Heart left ventricle (tissue), 16 donors: ENCODE measurements around the gene CREM. TPM values are rescaled to one million over a fixed set of nuclear protein-coding genes. Genes with fewer than 3 reads are reported as not detected.

Experiments
- ATAC-seq, 4 donors: fragments of 200-7000 bp; cut with Tn5 transposase; one replicate each; pipeline ENCODE4 v1.9.1; 2020 to 2022; ENCODE audit warnings: moderate library complexity in 4 of 4, mild to moderate bottlenecking in 3 of 4, moderate number of reproducible peaks in 1 of 4
- DNase-seq, 5 donors: peaks; one replicate each; pipeline ENCODE4 v3.0.0-alpha.2; 2020
- H3K27ac ChIP-seq, 12 donors: fragments of 200-600 bp; sonication (generic) in 4 of 12; one replicate each; pipeline versions ENCODE4 v1.5.0 to v1.8.0; 2016 to 2022; ENCODE audit warnings: mild to moderate bottlenecking in 2 of 12
- H3K27me3 ChIP-seq, 9 donors: fragments of 200-600 bp; sonication (generic) in 2 of 9; one replicate each; pipeline versions ENCODE4 v1.5.1 to v1.8.0; 2016 to 2022; ENCODE audit warnings: mild to moderate bottlenecking in 3 of 9
- H3K36me3 ChIP-seq, 9 donors: fragments of 200-600 bp; sonication (generic) in 2 of 9; one replicate each; pipeline versions ENCODE4 v1.5.0 to v1.8.0; 2018 to 2022; ENCODE audit warnings: mild to moderate bottlenecking in 2 of 9
- H3K4me1 ChIP-seq, 12 donors: fragments of 200-600 bp; sonication (generic) in 4 of 12; one replicate each; pipeline versions ENCODE4 v1.5.0 to v1.8.0; 2016 to 2022; ENCODE audit warnings: mild to moderate bottlenecking in 3 of 12
- H3K4me3 ChIP-seq, 12 donors: fragments of 200-600 bp; sonication (generic) in 4 of 12; one replicate each; pipeline versions ENCODE4 v1.5.0 to v1.8.0; 2017 to 2022; ENCODE audit warnings: mild to moderate bottlenecking in 9 of 12, moderate library complexity in 4 of 12
- H3K9me3 ChIP-seq, 12 donors: fragments of 200-600 bp; sonication (generic) in 4 of 12; one replicate each; pipeline versions ENCODE4 v1.5.0 to v1.8.0; 2016 to 2022; ENCODE audit warnings: mild to moderate bottlenecking in 1 of 12
- POLR2A ChIP-seq, 2 donors: fragments of 450-650 bp; IDR thresholded peaks; one replicate each; pipeline ENCODE4 v1.6.1; 2017; ENCODE audit warnings: antibody characterized with exemption in 2 of 2, mild to moderate bottlenecking in 2 of 2, moderate library complexity in 2 of 2
- WGBS, 4 donors: extraction: QIAGEN DNeasy Blood & Tissue Kit in 2 of 4; methylation state at CpG; one replicate each; pipeline versions ENCODE4 v1.1.5 to v1.1.7; 2013 to 2018; 5-methylcytosine and 5-hydroxymethylcytosine counted together
- intact Hi-C, 10 donors: fragments of 100-400 bp; cut with DNase I; formaldehyde crosslinking; loops; one replicate each; pipeline versions ENCODE4 v1.11.1 to v1.14.2; 2022
- polyA plus RNA-seq, 2 donors: library from polyadenylated mRNA; stranded (reverse); fragments of 200-250 nt; gene quantifications; one replicate each; pipeline ENCODE4 v1.2.3, GENCODE V29; 2013
- total RNA-seq, 9 donors: library from RNA; depleted of rRNA in 2 of 9; stranded (reverse); fragments of >200 nt in 2 of 9; fragmentation: NEBNext Ultra II Directional in 3 of 9; extraction: Animal tissue kit (Norgen Biotek cat#: 25700) in 3 of 9; gene quantifications; one replicate each; pipeline versions ENCODE4 v1.1.0 to v1.2.4, GENCODE V29; 2016 to 2023
- TF ChIP-seq, protein P1 (sequence below), 12 donors: fragments of 200-600 bp; sonication (generic) in 4 of 12; IDR thresholded peaks; one replicate each; pipeline versions ENCODE4 v1.5.0 to v1.8.0; 2018 to 2022; ENCODE audit warnings: antibody characterized with exemption in 12 of 12, mild to moderate bottlenecking in 5 of 12
- donor health status: ischemic (EF 13 %, LVEDD 7.1; RV severe dilation, severe dysfunction).
- donor health status: healthy with polysubstance abuse.
- donor health status: DM: no; HTN: yes; CAD: no.
- donor health status: DM: no; HTN: no; CAD: no.
- donor health status: ischemic (EF 25% LVEDD 6.9; RV normal size, moderate dysfunction).
- donor health status: ischemic (EF 25% LVEDD 5.7; RV mildly dilated, moderate dysfunction).
- donor health status: healthy.
- donor health status: DM: yes; HTN: yes; CAD: no.
- donor health status: ischemic (EF 35%, LVEDD 5.7; RV mildly dilated, moderate dysfunction).
- donor health status: nonischemic (EF 11% LVEDD 7.7; RV severe dilation, severe dysfunction).
- donor health status: DM: yes; HTN: yes; CAD: no.
- donor health status: PGD.
- donor health status: ischemic (EF 29% LVEDD 5.4; RV normal size, mild dysfunction).
- donor health status: nonischemic (EF 23%, LVEDD 6.1; RV moderate dilation, normal function).

Gene CREM
- total and polyA plus RNA-seq, 11 donors: 38.4 to 89.7 (median 54.7) TPM

DNA sequence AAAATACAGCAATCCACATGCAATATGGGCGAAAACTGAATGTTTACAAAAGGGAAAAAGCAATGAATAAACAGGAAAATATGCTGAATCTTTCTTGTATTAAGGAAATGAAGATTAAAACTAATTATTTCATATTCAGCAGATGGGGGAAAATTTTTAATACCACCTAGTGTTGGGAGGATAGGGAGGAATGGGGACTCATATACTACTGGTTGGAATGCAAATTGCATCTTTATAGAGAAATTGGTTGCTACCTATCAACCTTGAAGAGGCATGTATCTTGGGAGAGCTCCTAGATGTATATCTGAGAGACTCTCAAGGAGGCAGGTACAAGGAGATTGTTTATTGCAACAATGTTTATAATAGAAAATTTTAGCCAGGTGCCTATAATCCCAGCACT is 101.4 kb downstream of the CREM start:
- H3K4me3 ChIP-seq: no peak overlapping the region
- DNase-seq (no peak), ATAC-seq (no peak)
- no peak overlapping the region for H3K27ac ChIP-seq
- intact Hi-C loops: no loop called here
- H3K36me3 ChIP-seq: no peaks in the 10 kb centered on the region
- H3K9me3 ChIP-seq: no peaks in the 10 kb centered on the region
- H3K27me3 ChIP-seq: no peaks in the 10 kb centered on the region
- TF ChIP-seq POLR2A (IDR thresholded peaks at IDR 0.05): no peak
- TF ChIP-seq, protein P1, sequence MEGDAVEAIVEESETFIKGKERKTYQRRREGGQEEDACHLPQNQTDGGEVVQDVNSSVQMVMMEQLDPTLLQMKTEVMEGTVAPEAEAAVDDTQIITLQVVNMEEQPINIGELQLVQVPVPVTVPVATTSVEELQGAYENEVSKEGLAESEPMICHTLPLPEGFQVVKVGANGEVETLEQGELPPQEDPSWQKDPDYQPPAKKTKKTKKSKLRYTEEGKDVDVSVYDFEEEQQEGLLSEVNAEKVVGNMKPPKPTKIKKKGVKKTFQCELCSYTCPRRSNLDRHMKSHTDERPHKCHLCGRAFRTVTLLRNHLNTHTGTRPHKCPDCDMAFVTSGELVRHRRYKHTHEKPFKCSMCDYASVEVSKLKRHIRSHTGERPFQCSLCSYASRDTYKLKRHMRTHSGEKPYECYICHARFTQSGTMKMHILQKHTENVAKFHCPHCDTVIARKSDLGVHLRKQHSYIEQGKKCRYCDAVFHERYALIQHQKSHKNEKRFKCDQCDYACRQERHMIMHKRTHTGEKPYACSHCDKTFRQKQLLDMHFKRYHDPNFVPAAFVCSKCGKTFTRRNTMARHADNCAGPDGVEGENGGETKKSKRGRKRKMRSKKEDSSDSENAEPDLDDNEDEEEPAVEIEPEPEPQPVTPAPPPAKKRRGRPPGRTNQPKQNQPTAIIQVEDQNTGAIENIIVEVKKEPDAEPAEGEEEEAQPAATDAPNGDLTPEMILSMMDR (IDR thresholded peaks at IDR 0.05): no peak
- 96 to 100% (median 97%) methylated on average over 1 of the region's 1 CpG for WGBS, 4 donors
- H3K4me1 ChIP-seq: peaks cover 0 to 9% (median 0%) of the 10 kb centered on the region in 12 donors

DNA sequence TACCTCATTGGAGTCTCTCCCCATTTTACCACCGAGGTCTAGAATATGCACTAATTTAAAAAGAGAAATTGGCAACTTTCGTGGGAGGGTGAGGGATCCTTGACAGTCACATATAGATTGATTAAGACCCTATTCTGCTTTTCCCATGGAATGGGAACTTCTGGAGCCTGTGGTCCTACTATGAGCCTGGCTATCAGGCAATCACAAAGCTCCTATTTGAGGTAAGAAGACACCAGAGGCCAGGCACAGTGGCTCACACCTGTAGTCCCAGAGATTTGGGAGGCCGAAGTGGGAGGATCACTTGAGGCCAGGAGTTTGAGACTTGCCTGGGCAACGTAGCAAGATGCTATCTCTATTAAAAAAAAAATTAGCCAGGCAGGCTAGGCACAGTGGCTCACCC is 105.0 kb downstream of the CREM start:
- no peaks in the 10 kb centered on the region for H3K9me3 ChIP-seq
- TF ChIP-seq POLR2A (IDR thresholded peaks at IDR 0.05): no peak
- TF ChIP-seq, protein P1 (IDR thresholded peaks at IDR 0.05): no peak
- 89 to 99% (median 96%) methylated on average over 4 of the region's 4 CpGs for WGBS, 4 donors
- no peak overlapping the region for H3K4me3 ChIP-seq
- H3K36me3 ChIP-seq: no peaks in the 10 kb centered on the region
- H3K27ac ChIP-seq: no peak overlapping the region
- intact Hi-C loops: loop anchor here in 1 of 10 donors (10.0 kb wide), 1 partner anchor 1543 kb away; no protein-coding TSS in a partner anchor
- H3K4me1 ChIP-seq: no peaks in the 10 kb centered on the region
- H3K27me3 ChIP-seq: no peaks in the 10 kb centered on the region
- ATAC-seq (no peak), DNase-seq (no peak)

DNA sequence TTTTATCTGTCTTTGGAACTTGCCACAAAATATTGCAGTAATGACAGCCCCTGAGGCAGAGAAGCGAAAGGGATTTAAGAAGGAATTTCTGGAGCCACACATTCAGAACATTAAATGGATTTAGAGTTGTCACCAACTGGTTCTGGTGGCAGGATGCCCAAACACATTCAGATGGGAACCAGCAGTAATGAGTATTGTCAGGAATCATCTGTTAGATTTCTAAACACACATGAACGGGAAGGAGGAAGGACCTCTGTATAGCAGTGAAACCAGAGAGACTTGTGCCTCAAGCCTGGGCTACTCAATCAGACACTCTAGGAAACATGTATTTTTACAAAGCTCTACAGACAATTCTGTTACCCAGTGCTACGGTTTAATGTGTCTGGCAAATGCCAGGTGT is 105.9 kb downstream of the CREM start:
- intact Hi-C loops: loop anchor here in 1 of 10 donors (10.0 kb wide), 1 partner anchor 1542 kb away; no protein-coding TSS in a partner anchor

DNA sequence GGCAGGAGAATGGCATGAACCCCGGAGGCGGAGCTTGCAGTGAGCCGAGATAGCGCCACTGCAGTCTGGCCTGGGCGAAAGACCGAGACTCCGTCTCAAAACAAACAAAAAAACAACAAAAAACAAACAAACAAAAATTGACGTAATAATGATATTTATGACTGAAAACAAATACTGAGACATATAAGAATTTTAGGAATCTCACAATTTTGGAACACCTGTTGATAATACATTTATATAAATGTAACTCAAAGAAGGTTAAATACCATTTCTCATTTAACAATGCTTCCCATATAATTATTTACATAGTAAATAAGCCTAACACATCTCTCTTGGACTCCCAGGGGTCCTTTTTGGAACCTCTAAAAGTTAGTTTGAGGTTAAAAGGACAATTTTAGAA is 107.4 kb downstream of the CREM start:
- WGBS, 4 donors: 95 to 98% (median 97%) methylated on average over 8 of the region's 8 CpGs
- intact Hi-C loops: loop anchor here in 1 of 10 donors (10.0 kb wide), 1 partner anchor 1541 kb away; no protein-coding TSS in a partner anchor
- ATAC-seq: no peak

More for the DNA sequence above, 105.9 kb downstream of the CREM start:
- Histone ChIP-seq H3K27me3 (no peaks in the 10 kb centered on the region), H3K4me1 (no peaks in the 10 kb centered on the region), H3K27ac (no peak overlapping the region), H3K4me3 (no peak overlapping the region), H3K9me3 (no peaks in the 10 kb centered on the region), H3K36me3 (no peaks in the 10 kb centered on the region)
- WGBS, 4 donors: 75 to 87% (median 83%) methylated on average over 3 of the region's 3 CpGs
- ATAC-seq (no peak), DNase-seq (no peak)
- TF ChIP-seq, protein P1 (IDR thresholded peaks at IDR 0.05): no peak
- TF ChIP-seq POLR2A (IDR thresholded peaks at IDR 0.05): no peak

More for the DNA sequence above, 107.4 kb downstream of the CREM start:
- DNase-seq: no peak
- no peak overlapping the region for H3K27ac ChIP-seq
- no peaks in the 10 kb centered on the region for H3K36me3 ChIP-seq
- no peaks in the 10 kb centered on the region for H3K27me3 ChIP-seq
- H3K9me3 ChIP-seq: no peaks in the 10 kb centered on the region
- H3K4me3 ChIP-seq: no peak overlapping the region
- TF ChIP-seq POLR2A (IDR thresholded peaks at IDR 0.05): no peak
- TF ChIP-seq, protein P1 (IDR thresholded peaks at IDR 0.05): no peak
- no peaks in the 10 kb centered on the region for H3K4me1 ChIP-seq
